Kidney (tissue), 14 donors: Measurements from ENCODE around the gene SMG6. TPM values are rescaled to one million over a fixed set of nuclear protein-coding genes. Genes with fewer than 3 reads are reported as not detected.

Experiments used
- DNase-seq, 5 donors: peaks; one replicate each; pipeline ENCODE4 v3.0.0-alpha.2; 2013 to 2020
- FAIRE-seq: peaks from 2 replicates; lab custom pipeline; 2012; peaks lifted over from hg19 to GRCh38; lab: Jason Lieb, UNC
- H3K27ac ChIP-seq, 2 donors: one replicate each; pipeline ENCODE4 v1.7.0; 2013; ENCODE audit warnings: low read depth in 2 of 2, low read length in 2 of 2, inconsistent platforms in 1 of 2
- H3K27me3 ChIP-seq: one replicate; pipeline ENCODE4 v1.7.1; 2013; ENCODE audit warnings: low read length, inconsistent platforms; ENCODE audit not compliant: control insufficient read depth, insufficient read depth
- H3K36me3 ChIP-seq, 3 donors: one replicate each; pipeline versions ENCODE4 v1.7.0 to v1.7.1; 2013; ENCODE audit warnings: low read length in 3 of 3, control low read depth in 1 of 3, inconsistent platforms in 1 of 3; ENCODE audit not compliant: insufficient read depth in 3 of 3, control insufficient read depth in 2 of 3
- H3K4me1 ChIP-seq, 3 donors: one replicate each; pipeline versions ENCODE4 v1.7.0 to v1.7.1; 2013; ENCODE audit warnings: low read length in 3 of 3, inconsistent platforms in 1 of 3, low read depth in 1 of 3; ENCODE audit not compliant: control insufficient read depth in 2 of 3, insufficient read depth in 2 of 3
- H3K4me3 ChIP-seq, 3 donors: one replicate each; pipeline versions ENCODE4 v1.7.0 to v1.8.1; 2013; ENCODE audit warnings: low read length in 3 of 3, control low read depth in 1 of 3, inconsistent platforms in 1 of 3
- H3K9ac ChIP-seq, 3 donors: one replicate each; pipeline versions ENCODE4 v1.7.0 to v1.7.1; 2013; ENCODE audit warnings: low read length in 3 of 3, control low read depth in 1 of 3, inconsistent platforms in 1 of 3
- H3K9me3 ChIP-seq, 3 donors: one replicate each; pipeline versions ENCODE4 v1.7.0 to v1.7.1; 2013; ENCODE audit warnings: low read length in 3 of 3, control low read depth in 1 of 3, inconsistent platforms in 1 of 3; ENCODE audit not compliant: control insufficient read depth in 2 of 3, insufficient read depth in 1 of 3
- intact Hi-C: fragments of 100-400 bp; cut with DNase I; formaldehyde crosslinking; loops from one replicate; pipeline ENCODE4 v1.11.1; 2022
- polyA plus RNA-seq: library from polyadenylated mRNA; stranded (reverse); fragments of 350-450 nt; fragmentation: Illumina TruSeq; extraction: RNeasy Lipid Tissue Mini Kit (QIAGEN cat#74804); gene quantifications from one replicate; pipeline ENCODE4 v1.2.3, GENCODE V29; 2014; ENCODE audit warnings: low read depth, low replicate concordance; ENCODE audit not compliant: insufficient read depth
- total RNA-seq: library from RNA; stranded (reverse); fragmentation: NEBNext Ultra II Directional; extraction: Animal tissue kit (Norgen Biotek cat#: 25700); gene quantifications from one replicate; pipeline ENCODE4 v1.2.1, GENCODE V29; 2021
- TF ChIP-seq, protein P1 (sequence below): IDR thresholded peaks from 3 replicates; pipeline ENCODE4 v1.5.1; 2012; ENCODE audit warnings: mild to moderate bottlenecking, moderate library complexity, borderline replicate concordance; ENCODE audit not compliant: insufficient read depth; ENCODE audit errors: extremely low read depth
- donor health status: control.
- donor health status: control.
- donor health status: control.
- donor health status: control.
- donor health status: control.
- donor health status: DM: yes; HTN: yes; CAD: no.
- donor health status: Normal renal cell carcinoma (clear cell type).

The SMG6 gene
- total and polyA plus RNA-seq, 2 donors from 2014 or later, result 20.6 to 37.3 TPM

DNA sequence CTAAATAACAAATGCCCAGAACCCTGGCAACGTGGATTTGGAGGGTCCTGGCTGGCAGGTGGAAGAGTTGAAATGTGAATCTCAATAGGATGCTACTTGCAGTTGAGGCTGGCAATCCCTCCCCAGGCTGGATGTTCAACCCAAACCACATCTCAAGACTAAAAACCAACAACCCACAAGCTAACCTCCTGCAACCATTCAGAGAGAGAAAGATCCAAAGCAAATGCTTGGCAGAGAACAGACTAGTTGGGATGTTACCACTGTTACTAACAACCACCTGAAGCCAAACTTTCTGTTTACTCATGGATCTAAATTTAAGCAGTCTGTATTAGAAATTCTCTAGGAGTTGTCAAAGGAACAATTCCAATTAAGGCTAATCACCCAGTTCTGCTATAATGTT is 27.9 kb downstream of the SMG6 start:
- FAIRE-seq, result no peak
- Histone ChIP-seq H3K36me3 (peaks cover 9 to 12% (median 11%) of the 10 kb centered on the region in 3 donors), H3K27ac (no peak overlapping the region), H3K9me3 (no peaks in the 10 kb centered on the region), H3K4me3 (no peak overlapping the region), H3K27me3 (no peaks in the 10 kb centered on the region), H3K4me1 (no peaks in the 10 kb centered on the region), H3K9ac (no peak overlapping the region)
- DNase-seq, result no peak
- TF ChIP-seq, protein P1, sequence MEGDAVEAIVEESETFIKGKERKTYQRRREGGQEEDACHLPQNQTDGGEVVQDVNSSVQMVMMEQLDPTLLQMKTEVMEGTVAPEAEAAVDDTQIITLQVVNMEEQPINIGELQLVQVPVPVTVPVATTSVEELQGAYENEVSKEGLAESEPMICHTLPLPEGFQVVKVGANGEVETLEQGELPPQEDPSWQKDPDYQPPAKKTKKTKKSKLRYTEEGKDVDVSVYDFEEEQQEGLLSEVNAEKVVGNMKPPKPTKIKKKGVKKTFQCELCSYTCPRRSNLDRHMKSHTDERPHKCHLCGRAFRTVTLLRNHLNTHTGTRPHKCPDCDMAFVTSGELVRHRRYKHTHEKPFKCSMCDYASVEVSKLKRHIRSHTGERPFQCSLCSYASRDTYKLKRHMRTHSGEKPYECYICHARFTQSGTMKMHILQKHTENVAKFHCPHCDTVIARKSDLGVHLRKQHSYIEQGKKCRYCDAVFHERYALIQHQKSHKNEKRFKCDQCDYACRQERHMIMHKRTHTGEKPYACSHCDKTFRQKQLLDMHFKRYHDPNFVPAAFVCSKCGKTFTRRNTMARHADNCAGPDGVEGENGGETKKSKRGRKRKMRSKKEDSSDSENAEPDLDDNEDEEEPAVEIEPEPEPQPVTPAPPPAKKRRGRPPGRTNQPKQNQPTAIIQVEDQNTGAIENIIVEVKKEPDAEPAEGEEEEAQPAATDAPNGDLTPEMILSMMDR, result no peak
- intact Hi-C loops, result no loop called here

DNA sequence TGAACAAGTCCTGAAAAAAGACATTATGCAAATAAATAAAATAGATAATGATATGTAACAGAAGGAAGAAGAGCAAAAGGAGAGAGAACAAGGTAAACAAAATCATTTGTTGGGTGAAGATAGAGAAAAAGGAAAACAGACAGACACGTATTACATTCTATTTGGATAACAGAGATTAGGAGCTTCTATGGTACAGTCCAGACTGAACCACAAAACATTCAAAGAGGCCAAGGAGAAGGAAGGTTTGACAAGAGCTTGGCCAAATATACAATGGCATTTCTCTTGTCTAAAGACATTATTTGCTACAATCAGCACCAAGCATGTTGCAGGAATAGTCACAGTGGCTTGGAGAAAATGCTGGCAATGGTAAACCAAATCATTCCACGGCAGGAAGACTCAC is 29.2 kb downstream of the SMG6 start:
- TF ChIP-seq, protein P1, result no peak
- Histone ChIP-seq H3K4me3 (no peak overlapping the region), H3K9me3 (no peaks in the 10 kb centered on the region), H3K27me3 (no peaks in the 10 kb centered on the region), H3K9ac (no peak overlapping the region), H3K4me1 (no peaks in the 10 kb centered on the region), H3K36me3 (peaks cover 4 to 7% (median 7%) of the 10 kb centered on the region in 3 donors), H3K27ac (no peak overlapping the region)
- no peak for FAIRE-seq
- DNase-seq, result no peak
- intact Hi-C loops, result no loop called here

DNA sequence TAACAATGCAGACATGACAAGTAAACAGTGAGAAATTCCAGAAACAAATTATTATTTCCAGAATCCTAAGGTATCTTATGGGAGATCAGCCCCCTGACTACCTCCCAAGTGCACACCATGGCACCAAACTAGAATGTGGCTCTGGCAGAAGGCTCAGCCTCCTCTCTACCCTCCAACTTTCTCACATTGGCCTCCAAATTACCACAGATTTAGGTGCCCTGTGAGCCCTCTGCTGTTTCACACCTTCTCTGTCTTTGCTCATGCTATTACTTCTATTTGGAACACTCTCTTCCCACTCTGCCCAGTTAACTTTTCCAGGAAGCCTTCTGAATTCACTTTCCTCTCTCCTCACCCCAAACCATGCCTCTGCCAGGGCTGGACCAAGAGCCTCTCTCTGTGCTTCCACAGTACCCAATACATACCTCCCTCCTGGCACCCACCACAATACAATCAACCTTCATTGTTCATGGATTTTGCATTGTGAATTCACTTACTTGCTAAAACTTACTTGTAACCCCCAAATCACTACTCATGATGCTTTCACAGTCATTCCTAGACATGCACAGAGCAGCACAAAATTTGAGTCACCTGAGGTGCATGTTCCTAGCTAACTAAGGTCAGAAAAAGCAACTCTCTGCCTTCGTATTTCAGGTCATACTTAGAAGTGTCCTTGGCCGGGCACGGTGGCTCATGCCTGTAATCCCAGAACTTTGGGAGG is 31.4 kb downstream of the SMG6 start:
- H3K9ac ChIP-seq, result no peak overlapping the region
- no peaks in the 10 kb centered on the region for H3K27me3 ChIP-seq
- H3K36me3 ChIP-seq, result peaks cover 4 to 7% (median 5%) of the 10 kb centered on the region in 3 donors
- H3K9me3 ChIP-seq, result no peaks in the 10 kb centered on the region
- FAIRE-seq, result no peak
- DNase-seq, result no peak
- H3K4me1 ChIP-seq, result no peaks in the 10 kb centered on the region
- TF ChIP-seq, protein P1, result no peak
- intact Hi-C loops, result no loop called here
- H3K27ac ChIP-seq, result no peak overlapping the region
- H3K4me3 ChIP-seq, result no peak overlapping the region

DNA sequence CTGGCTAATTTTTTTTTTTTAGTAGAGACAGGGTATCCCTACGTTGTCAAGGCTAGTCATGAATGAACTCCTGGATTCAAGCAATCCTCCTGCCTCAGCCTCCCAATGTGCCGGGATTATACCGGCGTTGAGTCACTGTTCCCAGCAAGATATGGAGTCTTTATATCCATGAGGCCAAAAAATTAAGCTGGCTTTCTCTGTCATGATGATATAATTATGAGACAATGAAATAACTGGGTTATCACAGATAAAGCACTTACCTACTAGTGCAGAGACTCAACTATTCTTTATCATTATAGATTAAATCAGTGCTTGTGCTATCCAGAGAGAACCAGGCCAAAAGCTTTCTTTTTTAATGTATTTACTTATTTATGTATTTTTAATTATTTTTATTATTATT is 36.2 kb downstream of the SMG6 start:
- Histone ChIP-seq H3K36me3 (peaks cover 0 to 5% (median 2%) of the 10 kb centered on the region in 3 donors), H3K9ac (no peak overlapping the region), H3K27ac (no peak overlapping the region), H3K4me1 (peaks cover 0 to 9% (median 0%) of the 10 kb centered on the region in 3 donors), H3K9me3 (no peaks in the 10 kb centered on the region), H3K4me3 (no peak overlapping the region), H3K27me3 (no peaks in the 10 kb centered on the region)
- TF ChIP-seq, protein P1, result no peak
- DNase-seq, result no peak
- no peak for FAIRE-seq
- intact Hi-C loops, result no loop called here
